ENCODE data around the gene WWOX. TPM values are rescaled to one million over a fixed set of nuclear protein-coding genes. Genes with fewer than 3 reads are reported as not detected.
"Not testable (repeated sequence)": the region's sequence is repeated elsewhere in the genome, so short reads cannot be mapped to it uniquely, and the experiment has no call there.

WWOX gene
- total RNA-seq, 6 experiments from 2014 or later = 13.0 to 24.3 (median 16.5) TPM

- 97% methylated on average over 4 of the region's 12 CpGs for WGBS (ENCODE audit: insufficient coverage, low coverage, low lambda C conversion rate, missing lambda C conversion rate)
- H3K27ac ChIP-seq = no peak overlapping the region
- DNase-seq = no peak
- TF ChIP-seq CTCF (IDR thresholded peaks at IDR 0.05) (no peak), POLR2A (IDR thresholded peaks at IDR 0.05) (no peak)
- H3K36me3 ChIP-seq = no peaks in the 10 kb centered on the region
- intact Hi-C loops (cut with DNase I) = loop anchor here (10.0 kb wide), 1 partner anchor 257 kb away; no protein-coding TSS in a partner anchor
- H3K4me1 ChIP-seq = peaks cover 0 to 12% (median 2%) of the 10 kb centered on the region in 4 donors
- H3K9me3 ChIP-seq = no peaks in the 10 kb centered on the region
- H3K4me3 ChIP-seq = no peak overlapping the region
- no peaks in the 10 kb centered on the region for H3K27me3 ChIP-seq
- ATAC-seq = no peak
Observed at GRCh38 chr16:78507576-78507975, 408.1 kb downstream of the WWOX start.

- intact Hi-C loops (cut with DNase I) = loop anchor here (10.0 kb wide), 1 partner anchor 255 kb away; no protein-coding TSS in a partner anchor
- no peaks in the 10 kb centered on the region for H3K9me3 ChIP-seq
- no peaks in the 10 kb centered on the region for H3K36me3 ChIP-seq
- 92% methylated on average over 6 of the region's 7 CpGs for whole genome bisulfite sequencing (ENCODE audit: insufficient coverage, low coverage, low lambda C conversion rate, missing lambda C conversion rate)
- DNase-seq (no peak), ATAC-seq (no peak)
- H3K4me1 ChIP-seq = peaks cover 0 to 5% (median 2%) of the 10 kb centered on the region in 4 donors
- TF ChIP-seq POLR2A (IDR thresholded peaks at IDR 0.05) = no peak
- no peak overlapping the region for H3K27ac ChIP-seq
- no peaks in the 10 kb centered on the region for H3K27me3 ChIP-seq
- no peak overlapping the region for H3K4me3 ChIP-seq
Observed at GRCh38 chr16:78509965-78510364, 410.5 kb downstream of the WWOX start.

GRCh38 chr16:78510496-78510895 is 411.0 kb downstream of the WWOX start:
- Histone ChIP-seq H3K9me3 (no peaks in the 10 kb centered on the region), H3K27ac (no peak overlapping the region), H3K27me3 (no peaks in the 10 kb centered on the region), H3K4me3 (no peak overlapping the region), H3K36me3 (no peaks in the 10 kb centered on the region), H3K4me1 (peaks cover 0 to 5% (median 0%) of the 10 kb centered on the region in 4 donors)
- no peak for TF ChIP-seq CTCF (IDR thresholded peaks at IDR 0.05)
- no peak for TF ChIP-seq POLR2A (IDR thresholded peaks at IDR 0.05)
- ATAC-seq (no peak), DNase-seq (no peak)
- intact Hi-C loops (cut with DNase I) = no loop called here
- WGBS (ENCODE audit: insufficient coverage, low coverage, low lambda C conversion rate, missing lambda C conversion rate) = 91% methylated on average over 4 of the region's 4 CpGs

GRCh38 chr16:78513838-78514237 is 414.4 kb downstream of the WWOX start:
- Histone ChIP-seq H3K27me3 (no peaks in the 10 kb centered on the region), H3K9me3 (no peaks in the 10 kb centered on the region), H3K36me3 (no peaks in the 10 kb centered on the region), H3K4me3 (no peak overlapping the region), H3K27ac (no peak overlapping the region), H3K4me1 (no peaks in the 10 kb centered on the region)
- DNase-seq (no peak), ATAC-seq (no peak)
- intact Hi-C loops (cut with DNase I) = no loop called here
- 49% methylated on average over 3 of the region's 3 CpGs for WGBS (ENCODE audit: insufficient coverage, low coverage, low lambda C conversion rate, missing lambda C conversion rate)
- no peak for TF ChIP-seq CTCF (IDR thresholded peaks at IDR 0.05)
- no peak for TF ChIP-seq POLR2A (IDR thresholded peaks at IDR 0.05)

GRCh38 chr16:78514888-78515287 is 415.4 kb downstream of the WWOX start:
- WGBS (ENCODE audit: insufficient coverage, low coverage, low lambda C conversion rate, missing lambda C conversion rate) = 83% methylated on average over 4 of the region's 9 CpGs

GRCh38 chr16:78515421-78515820 is 416.0 kb downstream of the WWOX start:
- no peak for TF ChIP-seq CTCF (IDR thresholded peaks at IDR 0.05)
- TF ChIP-seq POLR2A (IDR thresholded peaks at IDR 0.05) = no peak
- Histone ChIP-seq H3K4me1 (no peaks in the 10 kb centered on the region), H3K36me3 (no peaks in the 10 kb centered on the region), H3K27me3 (no peaks in the 10 kb centered on the region), H3K27ac (no peak overlapping the region), H3K4me3 (no peak overlapping the region), H3K9me3 (no peaks in the 10 kb centered on the region)
- 97% methylated on average over 13 of the region's 14 CpGs for WGBS (ENCODE audit: insufficient coverage, low coverage, low lambda C conversion rate, missing lambda C conversion rate)
- ATAC-seq = no peak
- intact Hi-C loops (cut with DNase I) = no loop called here
- no peak for DNase-seq

More at GRCh38 chr16:78514888-78515287, 415.4 kb downstream of the WWOX start:
- H3K4me3 ChIP-seq; H3K27me3 ChIP-seq; H3K9me3 ChIP-seq; H3K27ac ChIP-seq; ATAC-seq; H3K36me3 ChIP-seq; DNase-seq; intact Hi-C loops (cut with DNase I); H3K4me1 ChIP-seq: not testable (repeated sequence)

Data from right lobe of liver (tissue), 6 donors.